ENCODE data around the gene KLHL17. TPM values are rescaled to one million over a fixed set of nuclear protein-coding genes. Genes with fewer than 3 reads are reported as not detected.

Gene KLHL17
- total RNA-seq, 1 experiment from 2014 or later: 41.4 TPM

- peak; percentile 76 for DNase-seq
- Histone ChIP-seq H3K4me2 (ENCODE audit: insufficient read depth, insufficient read length, low read length) (peak overlapping the region; percentile 68), H4K91ac (ENCODE audit: insufficient read length, low read depth, low read length) (no peak overlapping the region), H3K9ac (ENCODE audit: extremely low read depth, insufficient read length, low read length) (no peak overlapping the region), H3K9me3 (ENCODE audit: control insufficient read depth, low read depth, low read length) (no peaks in the 10 kb centered on the region), H2AK5ac (ENCODE audit: insufficient read length, low read length) (no peak overlapping the region), H3K79me2 (ENCODE audit: insufficient read depth, low read length) (no peaks in the 10 kb centered on the region), H2BK15ac (ENCODE audit: low read depth, low read length) (no peak overlapping the region), H4K20me1 (ENCODE audit: control insufficient read depth, insufficient read depth, insufficient read length) (no peaks in the 10 kb centered on the region), H3K4ac (ENCODE audit: low read depth, low read length) (no peak overlapping the region), H4K5ac (ENCODE audit: insufficient read length, low read depth, low read length) (no peak overlapping the region), H3K18ac (ENCODE audit: insufficient read length, low read depth, low read length) (peak overlapping the region; percentile 51), H3K27me3 (ENCODE audit: insufficient read depth, low read length) (peaks cover 11% of the 10 kb centered on the region; the same call in 1 of the 2 replicates), H2BK120ac (ENCODE audit: low read depth, low read length, poor library complexity, severe bottlenecking) (no peak overlapping the region), H2BK5ac (ENCODE audit: insufficient read length, low read length) (no peak overlapping the region), H3K23me2 (ENCODE audit: insufficient read length, low read depth, low read length, poor library complexity, severe bottlenecking) (peaks cover 9% of the 10 kb centered on the region), H3K27ac (ENCODE audit: insufficient read length, low read depth, low read length) (no peak overlapping the region), H3K4me1 (ENCODE audit: insufficient read depth, low read length) (no peaks in the 10 kb centered on the region), H3K23ac (ENCODE audit: insufficient read length, low read depth, low read length) (no peak overlapping the region), H3K14ac (ENCODE audit: insufficient read depth, low read length) (peak overlapping the region; percentile 68; the same call in 1 of the 2 replicates), H3K79me1 (ENCODE audit: insufficient read depth, low read depth, low read length, poor library complexity, severe bottlenecking) (no peaks in the 10 kb centered on the region), H2AFZ (ENCODE audit: low read length) (no peak overlapping the region), H2BK12ac (ENCODE audit: insufficient read length, low read depth, low read length) (no peak overlapping the region), H2BK20ac (ENCODE audit: low read depth, low read length, poor library complexity, severe bottlenecking) (no peak overlapping the region), H4K8ac (replicated peaks; ENCODE audit: insufficient read length, low read depth, low read length) (no peak overlapping the region), H3K56ac (ENCODE audit: insufficient read length, low read depth, low read length) (no peak overlapping the region), H3T11ph (ENCODE audit: low read length) (no peak overlapping the region)
- H3K36me3 Mint-ChIP-seq (ENCODE audit: insufficient read depth in 1 of 3, low read depth in 3 of 3): peaks cover 0 to 25% (median 24%) of the 10 kb centered on the region in 3 experiments; a peak in 6 of 7 replicates
- H3K27me3 Mint-ChIP-seq (ENCODE audit: low read depth): peaks cover 47% of the 10 kb centered on the region
- TF ChIP-seq CTCF (conservative IDR thresholded peaks at IDR 0.05): no peak
- H3K9me3 Mint-ChIP-seq: peaks cover 3 to 4% of the 10 kb centered on the region in 2 experiments; a peak in 3 of 5 replicates
- no CpG with 5 or more reads among the region's 60 CpGs for WGBS (ENCODE audit: extremely low coverage, insufficient read length, low lambda C conversion rate)
- H3K4me3 Mint-ChIP-seq: peak overlapping the region; percentile 57 to 76
- peaks cover 0 to 3% of the 10 kb centered on the region in 2 experiments; a peak in 2 of 4 replicates for H3K4me1 Mint-ChIP-seq
- H3K27ac Mint-ChIP-seq: no peak overlapping the region
These were observed 6.4 kb downstream of the KLHL17 start for GRCh38 chr1:966704-967300.

All from H9 (cell line).